LHCN-M2 (cell line): ENCODE measurements around the gene ABR. TPM values are rescaled to one million over a fixed set of nuclear protein-coding genes. Genes with fewer than 3 reads are reported as not detected.
"Not testable (repeated sequence)": the region's sequence is repeated elsewhere in the genome, so short reads cannot be mapped to it uniquely, and the experiment has no call there.

Experiments
- DNase-seq: peaks from one replicate; pipeline ENCODE4 v3.0.0-alpha.2; 2012; ENCODE audit warnings: low read depth
- total RNA-seq: library from RNA; depleted of rRNA; stranded (reverse); fragments of >200 nt; gene quantifications from 2 replicates; pipeline ENCODE4 v1.2.3, GENCODE V29; 2014

Gene ABR
- total RNA-seq, 1 experiment from 2014 or later: 79.6 TPM

DNA sequence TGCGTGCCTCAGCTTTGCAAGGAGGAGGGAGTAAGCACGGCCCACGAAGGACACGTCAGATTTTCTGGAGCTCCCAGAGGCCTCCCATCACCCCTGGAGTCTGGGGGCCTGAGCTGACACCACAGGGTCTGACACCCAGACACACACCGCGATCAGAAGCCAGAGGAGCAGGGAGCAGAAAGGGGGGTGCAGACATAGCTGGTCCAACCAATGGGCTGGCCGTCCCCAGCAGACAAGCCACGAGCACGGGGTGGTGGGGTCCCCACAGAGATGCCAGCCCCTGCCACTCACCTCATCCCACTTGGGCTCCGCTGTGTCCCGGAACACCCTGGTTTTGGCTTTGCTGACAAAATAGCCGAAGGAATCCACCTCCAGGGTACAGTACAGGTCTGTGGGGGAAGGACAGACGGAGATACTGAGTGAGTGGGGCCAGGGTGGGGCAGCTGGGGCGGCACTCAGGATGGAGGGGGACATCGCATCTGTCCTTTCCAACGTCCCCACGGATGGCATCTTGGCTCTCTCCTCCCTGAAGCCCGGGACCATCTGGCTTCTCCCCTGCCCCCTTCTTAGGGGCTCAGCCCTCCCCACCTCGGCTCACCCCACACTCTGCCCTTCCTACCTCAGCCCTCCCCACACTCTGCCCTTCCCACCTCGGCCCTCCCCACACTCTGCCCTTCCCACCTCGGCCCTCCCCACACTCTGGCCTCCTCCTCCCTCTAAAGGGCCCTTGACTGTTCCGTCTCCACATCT is 129.4 kb downstream of the ABR start:
- no peak for DNase-seq

- DNase-seq: no peak
Observed at GRCh38 chr17:1049446-1050225, 130.1 kb downstream of the ABR start.

DNA sequence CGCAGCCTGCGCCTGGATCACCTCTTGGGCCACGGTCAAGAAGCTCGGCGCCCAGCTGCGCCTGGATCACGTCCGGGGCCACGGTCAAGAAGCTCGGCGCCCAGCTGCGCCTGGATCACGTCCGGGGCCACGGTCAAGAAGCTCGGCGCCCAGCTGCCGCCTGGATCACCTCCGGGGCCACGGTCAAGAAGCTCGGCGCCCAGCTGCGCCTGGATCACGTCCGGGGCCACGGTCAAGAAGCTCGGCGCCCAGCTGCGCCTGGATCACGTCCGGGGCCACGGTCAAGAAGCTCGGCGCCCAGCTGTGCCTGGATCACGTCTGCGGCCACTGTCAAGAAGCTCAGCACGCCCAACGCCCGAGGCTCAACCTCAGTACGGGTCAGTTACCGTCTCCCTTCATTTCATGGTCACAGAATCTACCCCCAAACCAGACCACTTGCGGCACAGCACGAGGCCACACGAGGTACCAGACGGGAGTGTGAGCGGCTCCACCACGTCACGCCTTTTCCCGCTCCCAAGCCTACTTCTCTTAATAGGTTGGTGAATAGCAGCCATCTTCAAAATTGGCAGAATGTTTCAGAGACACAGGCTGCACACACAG is 131.2 kb downstream of the ABR start:
- not testable (repeated sequence) for DNase-seq

DNA sequence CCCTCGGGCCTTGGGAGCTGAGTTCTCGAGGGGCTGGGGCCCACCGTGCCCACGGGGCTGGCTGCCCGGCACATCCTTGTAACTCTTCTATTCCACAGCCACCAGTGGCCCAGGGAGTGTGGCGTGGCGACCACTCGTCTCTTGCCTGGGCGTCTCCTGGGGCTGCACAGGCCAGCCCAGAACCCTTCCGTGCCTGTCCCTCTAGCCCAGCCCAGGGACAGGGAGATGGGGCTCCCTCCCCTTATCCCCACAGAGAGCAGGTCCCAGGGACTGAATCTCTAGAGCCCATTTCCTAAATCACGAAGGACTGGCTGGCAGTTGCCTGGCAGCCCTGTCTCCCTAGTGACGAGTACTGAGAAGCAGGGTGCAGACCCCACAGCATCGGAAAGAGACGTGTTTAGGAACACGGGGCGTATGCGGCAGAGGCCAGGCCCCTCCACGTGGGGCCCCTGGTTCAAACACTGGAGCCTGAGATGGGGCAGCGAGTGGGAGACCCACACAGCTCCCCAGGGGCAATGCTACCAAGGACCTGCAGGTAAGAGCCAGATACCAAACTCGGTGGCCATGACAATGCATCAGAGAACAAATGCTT is 131.8 kb downstream of the ABR start:
- DNase-seq: no peak

GRCh38 chr17:1047177-1047878 is 132.5 kb downstream of the ABR start:
- no peak for DNase-seq

- DNase-seq: no peak
Observed at GRCh38 chr17:1045456-1045855, 134.3 kb downstream of the ABR start.

DNA sequence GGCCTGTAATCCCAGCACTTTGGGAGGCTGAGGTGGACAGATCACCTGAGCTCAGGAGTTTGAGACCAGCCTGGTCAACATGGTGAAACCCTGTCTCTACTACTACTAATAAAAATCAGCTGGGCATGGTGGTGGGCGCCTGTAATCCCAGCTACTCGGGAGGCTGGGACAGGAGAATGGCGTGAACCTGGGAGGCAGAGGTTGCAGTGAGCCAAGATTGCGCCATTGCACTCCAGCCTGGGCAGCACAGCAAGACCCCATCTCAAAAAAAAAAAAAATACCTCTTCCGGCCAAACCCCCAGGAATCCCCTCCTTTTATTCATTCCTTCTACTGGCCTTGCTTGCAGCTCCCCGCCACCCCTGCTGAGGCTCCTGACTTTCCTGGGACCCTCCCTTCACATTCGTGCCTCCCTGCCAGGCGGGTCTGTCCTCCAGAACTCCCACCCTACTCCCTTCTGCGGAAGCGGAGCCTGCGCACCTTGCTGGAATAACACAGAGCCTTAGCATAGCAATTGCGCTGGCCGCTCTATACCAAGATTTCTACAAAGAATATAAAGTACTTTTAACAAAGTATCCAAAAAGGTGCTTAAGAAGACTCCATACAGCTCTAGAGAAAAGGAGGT is 135.3 kb downstream of the ABR start:
- DNase-seq: not testable (repeated sequence)

DNA sequence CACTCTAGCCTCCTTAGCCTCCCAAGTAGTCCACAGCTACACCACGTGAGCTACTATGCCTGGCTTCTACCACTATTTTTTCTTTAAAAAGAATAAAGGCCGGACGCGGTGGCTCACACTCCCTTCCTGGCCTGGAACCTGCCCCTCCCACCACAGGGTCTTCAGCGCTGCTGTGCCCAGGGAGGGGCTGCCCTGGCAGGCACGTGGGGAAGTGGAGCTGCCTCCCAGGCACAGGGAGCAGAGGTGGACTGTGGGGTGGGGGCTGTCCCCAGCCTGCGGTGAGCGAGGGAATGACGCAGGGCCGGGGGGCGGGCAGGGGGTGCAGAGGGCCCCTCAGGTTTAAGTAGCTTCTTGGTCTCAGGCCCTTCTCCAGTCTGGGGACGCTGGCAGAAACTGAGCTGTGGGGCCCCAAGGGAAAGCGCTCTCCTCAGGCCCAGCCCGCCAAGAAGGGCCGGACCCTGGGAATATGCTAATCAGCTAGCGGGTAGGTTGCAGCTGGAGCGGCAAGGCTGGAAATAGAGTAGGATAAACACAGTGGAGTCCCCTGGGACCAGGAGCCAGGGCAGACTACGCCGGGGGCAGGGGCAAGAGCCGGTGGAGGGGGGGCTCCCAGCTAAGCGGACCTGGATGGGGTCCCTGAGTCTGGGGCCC is 136.1 kb downstream of the ABR start:
- DNase-seq: no peak

DNA sequence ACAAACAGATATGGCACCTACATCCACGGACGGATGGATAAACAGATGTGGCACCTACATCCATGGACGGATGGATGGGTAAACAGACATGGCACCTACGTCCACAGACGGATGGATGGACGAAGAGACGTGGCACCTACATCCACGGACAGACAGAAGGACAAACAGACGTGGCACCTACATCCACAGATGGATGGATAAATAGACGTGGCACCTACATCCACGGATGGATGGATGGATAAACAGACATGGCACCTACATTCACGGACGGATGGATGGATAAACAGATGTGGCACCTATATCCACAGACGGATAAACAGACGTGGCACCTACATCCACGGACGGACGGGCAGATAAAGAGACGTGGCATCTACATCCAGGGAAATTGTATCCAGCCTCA is 137.3 kb downstream of the ABR start:
- no peak for DNase-seq

GRCh38 chr17:1041746-1042145 is 138.0 kb downstream of the ABR start:
- no peak for DNase-seq

- DNase-seq: no peak
Observed at GRCh38 chr17:1040216-1040600, 139.6 kb downstream of the ABR start.

- peak; percentile 91 for DNase-seq
Observed at GRCh38 chr17:1039511-1040215, 140.1 kb downstream of the ABR start.

DNA sequence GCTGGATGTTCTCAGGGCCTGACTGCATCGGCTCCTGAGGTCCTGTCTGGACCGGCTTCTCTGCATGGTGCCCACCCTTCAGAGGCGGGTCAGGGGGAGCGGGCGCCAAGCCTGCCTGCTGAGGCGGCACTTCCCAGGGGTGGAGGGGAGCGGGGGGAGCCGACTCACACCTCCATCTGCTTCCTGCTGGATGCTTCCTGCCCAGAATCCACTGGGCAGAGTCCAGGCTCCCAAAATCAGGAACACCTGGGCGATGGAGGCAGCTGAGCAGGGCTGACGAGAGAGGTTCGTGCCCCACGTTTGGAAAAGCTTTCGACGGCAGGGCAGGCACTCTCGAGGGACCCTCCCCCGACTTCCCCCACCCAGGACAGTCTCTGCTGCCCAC is 140.7 kb downstream of the ABR start:
- DNase-seq: no peak

GRCh38 chr17:1038459-1039122 is 141.2 kb downstream of the ABR start:
- DNase-seq: no peak

GRCh38 chr17:1037238-1037879 is 142.4 kb downstream of the ABR start:
- no peak for DNase-seq

- no peak for DNase-seq
Observed at GRCh38 chr17:1036845-1037237, 142.9 kb downstream of the ABR start.

- no peak for DNase-seq
Observed at GRCh38 chr17:1036171-1036844, 143.5 kb downstream of the ABR start.

- no peak for DNase-seq
Observed at GRCh38 chr17:1035546-1036170, 144.1 kb downstream of the ABR start.
